BE2C (cell line): ENCODE data around the gene HMGN4.
A peak's percentile ranks its signal among the peaks of the same experiment; 100 is the strongest.
"Not testable (repeated sequence)": the region's sequence is repeated elsewhere in the genome, so short reads cannot be mapped to it uniquely, and the experiment has no call there.

ENCODE experiments used
- DNase-seq: peaks from one replicate; pipeline ENCODE4 v3.0.0-alpha.2; 2020
- H3K27me3 ChIP-seq: fragments of 250-450 bp; sonication (Bioruptor Pico); 2 replicates; pipeline ENCODE4 v1.5.1; 2020; ENCODE audit warnings: mild to moderate bottlenecking
- H3K36me3 ChIP-seq: fragments of 250-450 bp; sonication (Bioruptor Pico); 2 replicates; pipeline ENCODE4 v1.5.1; 2020; ENCODE audit warnings: mild to moderate bottlenecking
- H3K4me1 ChIP-seq: fragments of 250-450 bp; sonication (Bioruptor Pico); 2 replicates; pipeline ENCODE4 v1.5.1; 2020
- H3K4me3 ChIP-seq: 2 replicates; pipeline ENCODE4 v1.5.1; 2011; ENCODE audit warnings: low read depth, low read length
- H3K9me3 ChIP-seq: fragments of 250-450 bp; sonication (Bioruptor Pico); 2 replicates; pipeline ENCODE4 v1.5.1; 2020
- TF ChIP-seq, protein P1 (sequence below): IDR thresholded peaks from 2 replicates; pipeline ENCODE4 v1.5.1; 2012; ENCODE audit warnings: mild to moderate bottlenecking, low read depth, low read length

HMGN4 gene

DNA sequence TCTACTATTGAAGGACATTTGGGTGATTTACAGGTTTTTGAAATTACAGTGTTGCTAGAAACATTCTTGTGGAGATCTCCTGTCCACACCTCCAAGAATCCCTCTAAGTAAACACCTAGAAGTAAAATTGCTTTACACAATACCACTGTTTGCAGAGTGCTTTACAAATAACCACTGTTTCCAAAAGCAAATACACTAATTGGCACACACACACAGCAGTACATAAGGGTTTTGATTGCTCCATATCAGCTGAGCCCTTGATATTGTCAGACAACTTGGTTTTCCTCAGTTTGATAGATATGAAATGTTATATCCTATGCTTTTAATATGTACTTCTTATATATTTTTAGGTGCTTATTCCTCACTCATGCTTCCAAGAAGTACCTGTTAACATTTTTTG lies 6.3 kb downstream of the HMGN4 start:
- Histone ChIP-seq H3K27me3 (no peaks in the 10 kb centered on the region), H3K4me3 (no peak overlapping the region), H3K36me3 (peaks cover 11% of the 10 kb centered on the region), H3K4me1 (no peaks in the 10 kb centered on the region), H3K9me3 (no peaks in the 10 kb centered on the region)
- no peak for DNase-seq
- TF ChIP-seq, protein P1, sequence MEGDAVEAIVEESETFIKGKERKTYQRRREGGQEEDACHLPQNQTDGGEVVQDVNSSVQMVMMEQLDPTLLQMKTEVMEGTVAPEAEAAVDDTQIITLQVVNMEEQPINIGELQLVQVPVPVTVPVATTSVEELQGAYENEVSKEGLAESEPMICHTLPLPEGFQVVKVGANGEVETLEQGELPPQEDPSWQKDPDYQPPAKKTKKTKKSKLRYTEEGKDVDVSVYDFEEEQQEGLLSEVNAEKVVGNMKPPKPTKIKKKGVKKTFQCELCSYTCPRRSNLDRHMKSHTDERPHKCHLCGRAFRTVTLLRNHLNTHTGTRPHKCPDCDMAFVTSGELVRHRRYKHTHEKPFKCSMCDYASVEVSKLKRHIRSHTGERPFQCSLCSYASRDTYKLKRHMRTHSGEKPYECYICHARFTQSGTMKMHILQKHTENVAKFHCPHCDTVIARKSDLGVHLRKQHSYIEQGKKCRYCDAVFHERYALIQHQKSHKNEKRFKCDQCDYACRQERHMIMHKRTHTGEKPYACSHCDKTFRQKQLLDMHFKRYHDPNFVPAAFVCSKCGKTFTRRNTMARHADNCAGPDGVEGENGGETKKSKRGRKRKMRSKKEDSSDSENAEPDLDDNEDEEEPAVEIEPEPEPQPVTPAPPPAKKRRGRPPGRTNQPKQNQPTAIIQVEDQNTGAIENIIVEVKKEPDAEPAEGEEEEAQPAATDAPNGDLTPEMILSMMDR = no peak

DNA sequence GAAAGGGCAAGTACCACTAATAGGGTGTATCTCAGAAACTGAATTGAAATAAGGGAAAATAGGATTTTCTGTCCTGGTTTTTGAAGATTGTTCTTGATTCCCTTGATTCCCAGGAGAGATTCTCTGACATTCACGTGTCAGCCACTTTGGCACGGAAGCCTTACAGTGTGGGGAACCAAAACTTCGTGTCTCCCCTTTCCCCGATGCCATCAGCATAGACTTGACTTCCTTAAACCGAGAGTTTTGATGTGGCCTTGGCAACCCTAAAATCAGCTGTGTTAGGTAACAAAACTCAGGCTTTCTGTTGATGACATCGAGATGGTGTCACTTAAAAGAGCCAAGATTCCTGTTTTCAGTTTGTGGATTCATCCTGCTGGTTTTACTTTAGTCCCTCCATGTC lies 7.5 kb downstream of the HMGN4 start:
- H3K4me1 ChIP-seq = no peaks in the 10 kb centered on the region
- TF ChIP-seq, protein P1 = no peak
- no peak for DNase-seq
- no peak overlapping the region for H3K4me3 ChIP-seq
- H3K27me3 ChIP-seq = no peaks in the 10 kb centered on the region
- peaks cover 7% of the 10 kb centered on the region for H3K36me3 ChIP-seq
- H3K9me3 ChIP-seq = no peaks in the 10 kb centered on the region

DNA sequence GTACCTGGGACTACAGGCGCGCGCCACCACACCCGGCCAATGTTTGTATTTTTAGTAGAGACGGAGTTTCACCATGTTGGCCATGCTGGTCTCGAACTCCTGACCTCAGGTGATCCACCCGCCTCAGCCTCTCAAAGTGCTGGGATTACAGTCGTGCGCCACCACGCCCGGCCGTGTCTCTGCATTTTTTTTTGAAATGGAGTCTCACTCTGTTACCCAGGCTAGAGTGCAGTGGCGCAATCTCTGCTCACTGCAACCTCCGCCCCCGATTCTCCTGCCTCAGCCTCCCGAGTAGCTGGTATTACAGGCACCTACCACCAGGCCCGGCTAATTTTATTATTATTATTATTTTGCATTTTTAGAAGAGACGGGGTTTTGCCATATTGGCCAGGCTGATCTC lies 9.2 kb downstream of the HMGN4 start:
- not testable (repeated sequence) for H3K9me3 ChIP-seq, H3K4me3 ChIP-seq, H3K4me1 ChIP-seq, H3K36me3 ChIP-seq, H3K27me3 ChIP-seq, DNase-seq

DNA sequence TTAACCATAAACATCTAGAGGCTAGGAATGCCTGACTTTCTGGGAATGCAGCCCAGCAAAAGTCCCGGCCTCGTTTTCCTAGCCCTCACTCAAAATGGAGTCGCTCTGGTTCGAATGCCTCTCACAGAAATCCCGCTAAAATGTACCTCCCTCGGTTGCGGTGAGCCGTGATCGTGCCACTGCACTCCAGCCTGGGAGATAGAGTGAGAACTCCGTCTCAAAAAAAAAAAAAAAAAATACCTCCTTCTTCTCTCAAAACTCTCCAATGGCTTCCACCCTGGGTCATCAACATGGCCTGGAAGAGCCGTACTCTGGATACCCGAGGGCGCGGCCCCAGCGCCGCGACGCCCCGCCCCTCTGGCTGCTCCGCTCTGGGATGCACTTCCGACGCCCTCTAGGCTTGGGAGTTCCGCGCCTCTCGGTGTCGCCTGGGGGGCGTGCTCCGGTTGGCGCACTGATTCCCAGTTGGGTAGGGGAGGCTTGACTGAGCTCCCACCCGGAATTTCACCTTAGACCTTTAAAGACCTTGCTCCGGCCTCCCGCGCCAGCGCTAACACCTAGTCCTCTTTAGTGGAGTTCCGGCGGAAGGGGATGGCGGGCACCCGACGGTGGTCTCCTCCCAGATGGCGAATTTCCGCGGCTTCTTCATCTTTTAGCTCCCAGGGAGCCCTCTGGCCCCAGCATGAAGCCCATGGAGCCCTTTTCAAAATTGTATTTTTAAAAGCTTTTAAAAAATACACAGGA lies 12.3 kb downstream of the HMGN4 start:
- Histone ChIP-seq H3K4me3 (peak overlapping the region; percentile 72), H3K36me3 (peaks cover 3% of the 10 kb centered on the region; the same call in 1 of the 2 replicates), H3K4me1 (no peaks in the 10 kb centered on the region), H3K27me3 (no peaks in the 10 kb centered on the region), H3K9me3 (no peaks in the 10 kb centered on the region)
- TF ChIP-seq, protein P1 = no peak
- peak; percentile 84 for DNase-seq

DNA sequence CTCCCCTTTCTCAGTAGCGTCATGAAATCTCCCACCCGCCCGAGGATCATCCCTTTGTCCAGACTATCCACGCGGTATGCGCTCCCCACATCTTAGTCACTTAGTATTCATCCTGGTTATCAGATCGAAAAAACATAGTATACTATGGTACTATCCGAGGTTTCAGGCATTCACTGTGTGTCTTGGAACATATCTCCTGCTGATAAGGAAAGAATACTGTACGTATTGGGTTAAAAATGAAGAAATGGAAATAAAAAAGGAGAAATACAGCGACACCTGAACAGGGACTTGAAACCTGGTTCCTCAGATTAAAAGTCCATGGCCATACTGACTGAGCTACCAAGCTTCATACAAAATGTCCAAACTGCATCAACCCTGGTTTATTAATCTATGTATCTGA lies 14.0 kb downstream of the HMGN4 start:
- Histone ChIP-seq H3K36me3 (no peaks in the 10 kb centered on the region), H3K4me3 (peak overlapping the region; percentile 88), H3K27me3 (no peaks in the 10 kb centered on the region), H3K4me1 (no peaks in the 10 kb centered on the region), H3K9me3 (no peaks in the 10 kb centered on the region)
- TF ChIP-seq, protein P1 = no peak
- no peak for DNase-seq

DNA sequence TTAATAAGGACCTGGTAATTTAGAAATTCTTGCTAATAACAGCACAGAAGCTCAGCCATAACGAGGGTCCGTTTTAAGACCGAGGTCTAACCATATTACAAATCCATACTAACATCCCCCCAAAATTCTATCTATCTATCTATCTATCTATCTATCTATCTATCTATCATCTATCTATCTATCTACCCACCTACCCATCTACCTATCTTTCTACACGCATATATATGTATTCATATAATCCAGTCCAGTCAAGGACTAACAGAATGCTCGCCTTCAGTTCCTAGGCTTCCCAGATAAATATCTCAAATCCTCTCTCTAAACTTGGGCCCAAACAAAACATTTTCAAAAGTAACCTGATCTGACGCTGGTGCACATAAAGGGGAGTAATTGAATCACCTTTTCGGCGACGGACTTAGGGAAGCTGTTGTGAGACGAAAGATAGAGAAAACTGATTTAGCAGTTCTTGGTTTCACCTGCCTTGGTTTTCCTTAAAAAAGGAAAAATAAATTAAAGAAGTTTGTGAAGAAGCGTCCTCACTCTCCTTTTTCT lies 14.5 kb downstream of the HMGN4 start:
- Histone ChIP-seq H3K4me1 (no peaks in the 10 kb centered on the region), H3K9me3 (no peaks in the 10 kb centered on the region)
- DNase-seq = no peak

More for the DNA sequence above, 14.5 kb downstream of the HMGN4 start:
- peak overlapping the region; percentile 88 for H3K4me3 ChIP-seq
- TF ChIP-seq, protein P1 = no peak
- H3K27me3 ChIP-seq = no peaks in the 10 kb centered on the region
- no peaks in the 10 kb centered on the region for H3K36me3 ChIP-seq
